Subcutaneous adipose tissue (tissue), 4 donors: ENCODE data around the gene CPM. TPM values are rescaled to one million over a fixed set of nuclear protein-coding genes. Genes with fewer than 3 reads are reported as not detected.

Experiments used
- total RNA-seq, 4 donors: library from RNA; depleted of rRNA; stranded (reverse); fragments of >200 nt; gene quantifications; one replicate each; pipeline ENCODE4 v1.1.0, GENCODE V29; 2016
- TF ChIP-seq, protein P1 (sequence below): fragments of 450-650 bp; IDR thresholded peaks from one replicate; pipeline ENCODE4 v1.5.1; 2016; ENCODE audit warnings: low read depth, mild to moderate bottlenecking, control low read depth, antibody characterized with exemption, moderate library complexity

CPM gene
- total RNA-seq, 4 donors from 2014 or later = 886 to 1,559 (median 1,151) TPM

DNA sequence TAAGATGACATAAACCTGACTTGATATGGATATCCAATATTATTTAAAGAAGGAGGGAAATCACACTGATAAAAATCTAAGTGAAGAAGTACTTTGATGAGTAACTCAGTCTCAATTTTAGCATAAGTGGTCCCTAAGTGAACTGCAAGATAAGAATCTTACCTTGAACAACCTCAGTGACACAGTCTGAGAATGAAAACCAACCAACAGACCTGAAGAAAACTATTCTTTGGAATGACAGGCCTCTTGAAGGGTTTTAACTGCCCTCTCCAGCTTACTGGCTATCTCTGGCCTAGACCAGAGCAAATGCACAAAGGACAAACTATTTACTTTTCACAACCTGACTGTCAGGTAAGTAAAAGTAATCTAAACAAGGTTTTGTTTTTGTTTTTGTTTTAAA is 44.7 kb downstream of the CPM start:
- TF ChIP-seq, protein P1, sequence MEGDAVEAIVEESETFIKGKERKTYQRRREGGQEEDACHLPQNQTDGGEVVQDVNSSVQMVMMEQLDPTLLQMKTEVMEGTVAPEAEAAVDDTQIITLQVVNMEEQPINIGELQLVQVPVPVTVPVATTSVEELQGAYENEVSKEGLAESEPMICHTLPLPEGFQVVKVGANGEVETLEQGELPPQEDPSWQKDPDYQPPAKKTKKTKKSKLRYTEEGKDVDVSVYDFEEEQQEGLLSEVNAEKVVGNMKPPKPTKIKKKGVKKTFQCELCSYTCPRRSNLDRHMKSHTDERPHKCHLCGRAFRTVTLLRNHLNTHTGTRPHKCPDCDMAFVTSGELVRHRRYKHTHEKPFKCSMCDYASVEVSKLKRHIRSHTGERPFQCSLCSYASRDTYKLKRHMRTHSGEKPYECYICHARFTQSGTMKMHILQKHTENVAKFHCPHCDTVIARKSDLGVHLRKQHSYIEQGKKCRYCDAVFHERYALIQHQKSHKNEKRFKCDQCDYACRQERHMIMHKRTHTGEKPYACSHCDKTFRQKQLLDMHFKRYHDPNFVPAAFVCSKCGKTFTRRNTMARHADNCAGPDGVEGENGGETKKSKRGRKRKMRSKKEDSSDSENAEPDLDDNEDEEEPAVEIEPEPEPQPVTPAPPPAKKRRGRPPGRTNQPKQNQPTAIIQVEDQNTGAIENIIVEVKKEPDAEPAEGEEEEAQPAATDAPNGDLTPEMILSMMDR = no peak

DNA sequence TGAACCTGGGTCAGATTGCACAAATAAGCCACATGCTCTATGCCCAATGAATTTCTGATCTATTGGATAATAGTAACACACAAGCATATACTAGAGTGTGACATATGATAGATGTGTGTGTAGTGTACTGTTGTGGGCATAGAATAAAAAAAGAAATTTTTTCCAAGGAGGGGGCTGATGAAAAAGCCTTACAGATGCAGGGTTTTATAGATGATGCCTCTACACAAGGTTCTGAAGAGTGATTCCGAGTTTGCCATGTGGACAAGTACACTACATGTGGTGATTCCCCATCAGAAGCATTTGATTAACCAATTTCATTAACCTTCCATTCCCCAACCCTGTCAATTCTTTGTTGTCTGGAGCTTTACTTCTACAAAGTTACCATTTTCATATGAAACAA is 45.3 kb downstream of the CPM start:
- TF ChIP-seq, protein P1 = no peak

DNA sequence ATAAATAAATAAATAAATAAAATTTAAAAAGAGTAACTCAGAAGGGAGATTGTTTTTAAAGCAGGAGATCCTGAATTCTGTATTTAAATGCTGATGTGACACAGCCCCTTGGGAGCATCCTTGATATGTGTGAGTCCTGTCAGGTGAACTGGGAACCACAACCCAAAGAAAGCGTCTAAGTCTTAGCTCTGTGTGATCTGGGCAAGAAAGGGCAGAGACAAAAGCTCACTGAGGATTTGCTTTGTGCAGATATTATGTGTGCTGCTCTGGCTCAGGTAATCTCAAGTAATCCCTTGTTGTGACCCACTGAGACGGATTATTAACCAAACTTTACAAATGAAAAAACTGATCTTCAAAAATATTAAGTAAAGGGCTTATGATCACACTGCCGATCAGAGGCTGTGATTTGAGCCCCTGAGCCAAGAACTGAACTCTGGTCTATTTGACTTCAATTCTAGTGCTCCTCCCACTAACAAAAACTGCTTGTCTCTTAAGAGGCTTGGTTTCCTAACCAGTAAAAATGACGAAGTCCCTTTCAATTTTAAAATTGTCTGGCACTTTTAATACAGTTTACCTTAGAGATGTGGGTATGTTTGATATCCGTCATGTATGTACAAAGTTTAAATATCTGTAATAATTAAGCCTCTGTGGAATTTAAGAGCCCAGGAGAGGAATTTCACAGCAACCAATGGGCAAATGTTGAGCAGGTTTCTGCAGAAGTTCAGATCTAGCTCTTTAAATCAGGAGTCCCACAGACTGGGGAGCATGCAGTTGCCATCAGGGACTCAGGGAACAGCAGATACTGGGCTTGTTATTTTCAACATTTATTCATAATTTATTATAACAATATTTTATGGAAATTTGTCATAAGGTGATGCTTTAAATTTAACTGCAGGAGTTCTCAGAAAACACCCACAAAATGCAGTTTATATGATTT is 46.1 kb downstream of the CPM start:
- TF ChIP-seq, protein P1 = no peak

DNA sequence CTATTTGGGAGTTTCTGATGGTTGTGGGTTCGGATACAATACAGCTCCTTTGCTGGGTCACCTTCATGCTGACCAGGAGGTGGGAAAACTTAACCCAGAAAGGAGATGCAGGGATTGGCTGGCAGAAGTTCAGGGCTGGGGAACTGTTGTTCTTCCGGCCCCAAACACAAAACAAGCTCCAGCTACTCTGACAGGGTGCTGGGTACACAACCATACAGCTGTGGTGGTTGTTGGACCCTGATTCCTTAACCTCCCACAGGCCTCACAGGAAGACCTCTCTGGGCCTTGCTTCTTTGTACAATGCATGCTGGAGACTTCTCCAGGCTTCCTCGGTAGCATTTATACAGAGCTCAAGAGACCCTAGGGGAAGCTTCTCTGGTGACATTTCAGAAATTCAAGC is 47.6 kb downstream of the CPM start:
- TF ChIP-seq, protein P1 = no peak

DNA sequence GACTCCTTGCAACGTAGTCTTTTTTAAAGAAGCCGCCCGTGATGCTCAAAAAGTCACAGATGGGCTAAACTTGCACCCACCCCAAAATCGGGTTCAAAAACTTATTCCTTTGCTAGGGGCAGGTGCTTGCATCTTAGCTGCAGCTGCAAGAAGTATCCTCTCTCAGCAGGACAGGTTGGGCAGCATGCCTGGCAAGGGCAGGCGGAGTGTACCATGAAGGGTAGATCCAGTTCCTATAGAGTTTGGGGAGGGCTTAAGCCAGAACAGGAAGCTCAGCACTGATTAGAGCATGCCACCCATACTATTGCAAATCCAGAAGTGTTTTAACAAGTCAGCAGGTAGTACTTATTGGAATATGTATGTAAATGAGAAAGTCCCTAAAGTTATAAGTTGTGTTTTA is 48.7 kb downstream of the CPM start:
- TF ChIP-seq, protein P1 = no peak

DNA sequence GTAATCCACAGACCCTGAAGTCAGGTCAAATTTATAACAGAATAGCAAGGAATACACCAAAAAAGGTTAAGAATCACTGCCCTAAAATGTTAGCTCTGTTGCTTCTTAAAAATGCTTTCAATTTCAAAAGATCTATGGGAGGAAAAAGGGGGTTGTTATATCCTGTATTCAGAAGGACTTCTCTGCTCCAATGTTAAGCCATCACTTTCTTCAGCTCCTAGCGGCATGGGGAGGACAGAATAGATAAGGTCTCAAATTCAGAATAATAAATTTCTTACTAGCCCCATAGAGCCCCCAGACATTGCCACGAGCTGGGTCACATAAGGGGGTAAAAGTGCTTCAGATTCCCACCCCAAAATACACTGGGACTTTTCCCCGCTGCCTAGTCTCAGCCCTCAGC is 49.8 kb downstream of the CPM start:
- TF ChIP-seq, protein P1 = no peak

DNA sequence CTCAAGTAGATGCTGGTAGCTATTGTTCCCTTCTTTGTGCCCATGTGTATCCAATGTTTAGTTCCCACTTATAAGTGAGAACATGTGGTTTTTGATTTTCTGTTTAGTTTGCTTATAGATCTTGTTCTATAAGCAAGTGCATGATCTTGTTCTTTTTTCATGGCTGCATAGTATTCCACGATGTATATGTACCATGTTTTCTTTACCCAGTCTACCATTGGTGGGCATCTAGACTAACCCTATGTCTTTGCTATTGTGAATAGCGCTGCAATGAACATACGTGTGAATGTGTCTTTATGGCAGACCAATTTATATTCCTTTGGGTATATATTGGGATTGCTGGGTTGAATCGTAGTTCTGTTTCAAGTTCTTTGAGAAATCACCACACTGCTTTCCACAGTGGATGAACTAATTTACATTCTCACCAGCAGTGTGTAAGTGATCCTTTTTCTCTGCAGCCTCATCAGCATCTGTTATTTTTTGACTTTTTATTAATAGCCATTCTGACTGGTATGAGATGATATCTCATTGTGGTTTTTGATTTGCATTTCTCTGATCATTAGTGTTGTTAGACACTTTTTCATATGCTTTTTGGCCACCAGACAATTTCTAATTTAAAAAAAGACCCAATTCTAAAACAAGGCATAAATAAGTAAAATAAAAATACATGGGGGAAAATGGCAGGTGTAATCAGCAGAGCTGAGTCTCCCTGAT is 50.6 kb downstream of the CPM start:
- TF ChIP-seq, protein P1 = no peak
